Kidney tubule cell (primary cell): ENCODE results near the gene CHI3L1.
"Not testable (repeated sequence)": the region's sequence is repeated elsewhere in the genome, so short reads cannot be mapped to it uniquely, and the experiment has no call there.

ENCODE experiments used
- DNase-seq: peaks from one replicate; pipeline ENCODE4 v3.0.0-alpha.2; 2018; ENCODE audit warnings: low spot score

Gene CHI3L1

DNA sequence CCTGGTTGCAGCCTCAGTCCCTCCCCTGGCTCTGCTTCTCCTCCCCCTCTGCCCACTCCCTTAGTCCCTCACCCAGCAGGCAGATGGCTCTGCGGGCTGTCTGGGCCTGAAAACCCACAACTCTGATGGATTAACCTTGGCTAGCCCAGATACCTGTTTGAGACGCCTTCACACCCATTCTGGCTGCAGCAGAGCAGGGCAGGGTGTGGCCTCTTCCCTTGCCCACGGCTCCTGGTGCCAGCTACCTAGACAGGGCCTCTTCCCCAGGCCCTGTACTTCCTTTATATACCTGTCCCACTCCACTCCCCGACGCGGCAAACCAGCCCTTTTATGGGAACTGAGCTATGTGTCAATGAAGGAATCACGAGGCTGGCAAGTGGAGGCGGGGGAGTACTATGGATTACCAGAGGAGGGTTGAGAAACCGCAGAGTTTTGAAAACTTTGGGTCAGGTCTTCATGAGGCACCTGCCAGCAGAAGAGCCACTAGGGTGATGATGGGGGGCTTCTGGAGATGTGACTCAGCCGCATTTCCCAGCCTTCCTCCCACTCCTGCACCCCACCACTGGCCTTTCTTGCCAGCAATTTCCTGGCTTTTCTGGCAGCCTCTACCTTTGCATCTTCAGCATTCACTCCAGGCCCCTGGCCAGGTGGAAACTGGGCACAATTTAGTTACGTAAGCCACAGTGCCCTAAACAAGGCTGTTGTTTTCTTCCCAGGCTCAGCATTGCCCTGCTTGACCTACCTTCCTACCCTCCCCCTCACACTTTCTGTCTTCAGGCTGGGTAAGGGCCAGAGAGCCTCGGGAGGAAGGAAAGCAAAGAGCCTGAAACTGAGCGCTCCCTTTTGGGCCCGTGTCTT is at the start of gene CHI3L1:
CHI3L1 (minus strand) TSS at position 259 of the 858 bp plus-strand sequence; CDS start at position 178, 81 bp downstream.
- DNase-seq, result peak; percentile 6

DNA sequence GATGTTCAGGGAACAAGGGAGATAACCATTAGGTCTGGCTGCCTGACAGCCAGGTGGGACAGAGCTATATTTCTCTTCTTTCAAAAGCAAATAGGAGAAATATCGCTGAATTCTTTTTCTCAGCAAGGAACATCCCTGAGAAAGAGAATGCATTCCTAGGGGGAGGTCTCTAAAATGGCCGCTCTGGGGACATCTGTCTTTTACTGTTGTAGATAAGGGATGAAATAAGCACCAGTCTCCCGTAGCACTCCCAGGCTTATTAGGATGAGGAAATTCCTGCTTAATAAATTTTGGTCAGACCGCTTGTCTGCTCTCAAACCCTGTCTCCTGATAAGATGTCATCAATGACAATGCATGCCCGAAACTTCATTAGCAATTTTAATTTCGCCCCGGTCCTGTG is 48.4 kb upstream of the CHI3L1 start:
- not testable (repeated sequence) for DNase-seq

DNA sequence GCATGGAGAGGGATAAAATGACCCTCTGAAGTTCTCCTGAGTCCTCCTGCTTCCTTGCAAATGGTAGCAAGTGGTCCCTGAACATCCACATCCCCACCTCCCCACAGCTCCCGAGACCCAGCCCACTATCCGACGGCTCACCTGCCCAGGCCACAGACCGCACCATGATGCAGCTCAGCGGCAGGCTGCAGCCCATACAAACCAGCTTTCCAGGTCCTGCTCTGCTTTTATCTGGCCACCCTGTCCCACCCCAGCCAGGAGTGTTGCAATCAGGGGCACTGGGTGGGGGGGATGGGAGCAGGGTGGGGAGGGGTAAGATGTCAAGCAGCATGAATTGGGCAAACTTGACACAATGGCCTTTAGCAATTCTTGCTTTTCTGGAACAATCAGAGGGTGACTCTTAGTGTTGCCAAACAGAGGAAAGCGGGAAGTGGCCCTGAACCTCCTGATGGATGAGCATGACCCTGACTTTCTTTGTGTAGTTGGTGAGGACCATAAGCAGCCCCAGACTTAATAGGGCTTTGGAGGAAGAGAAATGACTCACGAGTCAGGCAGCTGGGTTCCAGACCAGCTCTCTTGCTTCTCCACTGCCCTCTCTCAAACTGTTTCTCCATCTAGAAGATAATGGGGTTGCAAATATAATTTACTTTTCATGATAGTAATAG is 43.1 kb upstream of the CHI3L1 start, which contains the start of gene CHIT1:
CHIT1 (minus strand) TSS at position 203 of the 665 bp plus-strand sequence; CDS start at position 166, 37 bp downstream.
- DNase-seq, result no peak

DNA sequence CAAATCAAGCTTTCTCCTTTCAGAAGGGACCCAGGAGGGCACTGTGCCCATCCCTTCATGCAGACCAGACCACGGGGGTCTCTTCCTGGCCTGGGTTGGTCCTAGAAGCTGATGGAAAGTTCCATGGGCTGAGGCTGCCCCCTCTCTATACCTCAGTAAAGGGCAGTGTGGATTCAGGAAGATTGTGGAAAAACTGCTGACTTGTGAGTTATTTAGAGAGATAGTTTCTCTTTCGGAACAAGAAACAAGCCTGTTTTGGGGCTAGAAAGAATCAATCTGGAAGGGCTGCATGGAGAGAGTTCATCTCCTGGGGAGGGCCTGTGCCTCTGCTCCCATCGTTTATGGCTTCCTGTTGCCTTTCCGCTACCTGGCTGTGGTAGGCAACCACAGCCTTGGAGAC is 42.2 kb upstream of the CHI3L1 start:
- DNase-seq, result no peak

DNA sequence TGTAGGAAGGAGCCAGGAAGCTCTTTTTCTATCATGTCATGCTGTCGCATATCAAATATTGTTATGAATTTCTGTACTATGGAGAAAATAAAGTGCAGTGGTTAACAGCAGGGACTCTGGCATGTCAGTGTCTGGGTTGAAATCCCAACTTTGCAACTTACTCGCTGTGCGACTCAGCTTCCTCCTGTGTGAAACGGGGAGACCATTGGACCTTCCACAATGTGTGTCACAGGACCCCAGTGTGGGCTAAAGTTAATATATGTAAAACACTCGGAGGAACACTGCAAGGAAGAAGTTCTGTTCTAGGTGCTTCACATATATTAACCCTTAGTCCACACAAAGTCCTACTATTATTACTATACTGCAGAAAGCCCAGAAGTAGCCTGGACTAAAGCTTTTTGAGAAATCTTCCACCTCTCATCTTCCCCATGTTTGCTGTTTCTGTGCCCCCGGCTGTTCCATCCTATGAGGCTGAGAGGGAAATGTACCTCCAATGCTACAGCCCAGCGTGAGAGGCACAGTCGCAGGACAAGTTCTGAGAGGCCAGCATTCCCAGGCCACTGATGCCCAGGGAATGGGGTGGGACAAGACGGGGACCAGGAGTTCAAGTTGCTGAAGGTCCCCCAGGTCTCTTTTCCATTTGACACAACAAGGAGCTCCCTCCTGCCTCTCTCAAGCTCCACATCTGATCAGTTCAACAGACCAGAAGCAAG is 41.0 kb upstream of the CHI3L1 start:
- no peak for DNase-seq

DNA sequence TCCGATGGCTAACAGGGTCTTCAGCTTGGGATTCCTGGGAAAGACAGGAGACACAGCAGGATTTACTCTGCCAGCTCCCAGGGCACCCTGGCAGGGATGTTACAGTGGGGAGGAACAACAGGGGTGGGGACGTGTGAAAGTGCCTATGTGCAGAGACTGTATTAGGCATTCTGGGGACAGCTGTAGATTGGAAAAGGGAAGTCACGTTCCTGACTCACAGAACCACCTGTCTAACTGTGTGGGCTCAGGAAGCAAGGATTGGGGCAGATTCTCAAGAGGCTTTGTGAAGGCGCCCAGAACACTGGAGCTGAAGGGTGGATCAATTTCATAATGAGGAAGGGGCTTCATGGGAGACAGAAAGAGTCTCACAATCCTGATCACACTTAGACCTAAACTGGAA is 38.6 kb upstream of the CHI3L1 start:
- no peak for DNase-seq

DNA sequence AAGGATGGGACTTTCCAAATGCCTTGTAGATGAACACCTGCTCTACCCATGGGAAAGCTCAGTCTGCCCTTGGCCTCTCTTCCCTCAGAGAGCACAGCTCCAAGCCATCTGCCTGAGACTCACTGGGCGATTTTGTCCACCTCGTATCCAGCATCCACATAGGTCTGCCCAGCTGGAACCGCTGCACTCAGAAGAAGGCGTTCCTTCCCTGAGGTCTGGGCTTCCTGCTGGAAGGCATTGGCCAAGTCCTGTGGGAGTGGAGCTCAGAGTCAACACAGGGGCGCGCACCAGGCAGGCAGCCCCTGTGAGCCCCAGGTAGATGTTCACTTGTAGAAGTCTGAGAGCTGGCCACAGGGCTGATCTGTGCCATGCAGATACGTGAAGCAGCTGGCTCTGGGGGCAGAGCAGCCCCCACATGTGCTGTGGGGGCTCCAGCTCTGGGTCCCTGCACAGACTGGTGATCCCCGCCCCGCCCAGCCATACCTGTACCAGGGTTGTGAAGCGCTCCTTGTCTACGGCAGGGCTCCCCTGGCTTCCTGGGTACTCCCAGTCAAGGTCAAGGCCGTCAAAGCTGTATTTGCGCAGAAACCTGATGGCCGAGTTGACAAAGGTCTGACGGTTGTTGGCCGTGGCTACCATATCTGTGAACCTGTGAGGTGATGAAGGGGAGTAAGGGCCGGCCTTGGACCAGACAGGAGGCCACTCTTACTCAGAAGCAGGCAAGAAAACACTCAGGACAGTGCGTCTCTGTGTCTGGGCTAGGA is 36.7 kb upstream of the CHI3L1 start:
- no peak for DNase-seq

DNA sequence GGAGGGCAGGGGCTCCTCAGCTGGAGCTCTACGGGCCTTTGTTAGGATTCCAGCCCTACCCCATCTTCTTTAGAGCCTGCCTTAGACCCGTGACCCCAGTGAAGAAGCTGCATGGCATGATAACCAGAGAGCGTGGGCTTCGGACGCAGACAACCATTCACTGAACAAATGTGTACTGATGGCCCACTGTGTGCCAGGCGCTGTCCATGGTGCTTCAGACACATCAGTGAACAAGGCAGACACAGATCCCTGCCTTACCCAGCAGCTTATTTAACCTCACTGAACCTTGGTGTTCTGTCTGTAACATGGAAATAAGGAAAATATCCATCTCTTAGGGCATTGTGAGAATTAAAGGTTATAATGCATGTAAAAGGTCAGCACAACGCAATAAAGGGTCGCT is 33.4 kb upstream of the CHI3L1 start:
- no peak for DNase-seq

DNA sequence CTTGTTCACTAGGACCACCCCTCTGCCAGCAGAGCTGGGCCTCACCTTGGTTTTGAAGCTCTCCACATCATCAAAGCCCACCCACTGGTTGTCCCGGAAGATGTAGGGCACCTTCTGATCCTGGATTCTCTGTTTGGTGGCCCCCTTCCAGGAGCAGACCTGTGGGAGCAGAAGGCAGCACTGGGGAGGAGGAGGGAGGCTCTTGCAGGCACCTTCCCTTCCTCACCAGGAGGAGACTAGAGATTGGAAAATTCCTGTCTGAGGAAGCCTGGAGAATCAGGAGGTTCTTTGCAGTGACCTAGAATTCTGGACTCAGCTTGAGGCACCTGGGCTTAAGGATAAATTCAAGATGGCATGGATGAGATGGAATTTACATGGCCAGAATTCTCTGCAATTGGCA is 32.7 kb upstream of the CHI3L1 start:
- no peak for DNase-seq

DNA sequence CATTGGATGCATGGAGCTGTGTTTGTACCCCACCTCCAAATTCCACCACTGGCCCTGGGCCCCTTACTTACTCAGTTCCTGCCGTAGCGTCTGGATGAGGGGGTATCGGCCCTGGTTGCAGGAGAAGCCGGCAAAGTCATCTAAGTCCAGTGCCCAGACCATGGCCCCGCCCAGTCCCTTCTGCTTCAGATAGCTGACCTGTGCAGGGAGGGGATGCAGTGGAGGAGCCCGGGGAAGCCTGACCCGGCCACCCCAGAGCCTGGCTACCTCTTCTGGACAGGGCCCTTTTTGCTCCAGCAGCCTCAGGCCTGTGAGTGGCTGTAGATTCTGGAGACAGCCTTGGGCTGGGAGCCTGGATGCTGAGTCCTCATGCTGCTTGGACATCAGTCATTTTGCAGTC is 31.2 kb upstream of the CHI3L1 start:
- no peak for DNase-seq

DNA sequence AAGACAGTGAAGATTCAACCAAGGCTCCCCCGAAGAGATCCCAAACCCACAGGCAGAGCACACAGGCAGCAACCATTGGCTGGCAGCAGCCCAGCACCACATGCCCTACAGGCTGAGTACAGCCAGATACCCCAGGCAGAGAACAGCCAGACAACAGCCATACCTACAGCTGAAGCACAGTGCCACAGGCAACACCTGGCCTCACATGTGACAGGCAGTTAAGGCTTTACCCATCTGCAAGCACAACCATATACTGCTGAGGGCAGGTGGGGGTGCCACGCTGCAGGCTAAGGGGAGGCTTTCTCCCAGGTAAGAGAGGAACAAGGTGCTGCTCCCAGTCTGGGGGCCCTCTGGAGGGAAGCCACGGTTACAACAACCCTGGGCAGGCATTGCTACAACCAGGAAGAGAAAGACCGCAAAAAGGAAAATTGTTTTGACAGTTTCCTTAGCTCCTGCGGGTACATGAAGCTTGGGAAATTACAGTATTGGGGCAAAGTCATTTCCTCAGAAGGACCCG is 30.7 kb upstream of the CHI3L1 start:
- DNase-seq, result peak; percentile 34

DNA sequence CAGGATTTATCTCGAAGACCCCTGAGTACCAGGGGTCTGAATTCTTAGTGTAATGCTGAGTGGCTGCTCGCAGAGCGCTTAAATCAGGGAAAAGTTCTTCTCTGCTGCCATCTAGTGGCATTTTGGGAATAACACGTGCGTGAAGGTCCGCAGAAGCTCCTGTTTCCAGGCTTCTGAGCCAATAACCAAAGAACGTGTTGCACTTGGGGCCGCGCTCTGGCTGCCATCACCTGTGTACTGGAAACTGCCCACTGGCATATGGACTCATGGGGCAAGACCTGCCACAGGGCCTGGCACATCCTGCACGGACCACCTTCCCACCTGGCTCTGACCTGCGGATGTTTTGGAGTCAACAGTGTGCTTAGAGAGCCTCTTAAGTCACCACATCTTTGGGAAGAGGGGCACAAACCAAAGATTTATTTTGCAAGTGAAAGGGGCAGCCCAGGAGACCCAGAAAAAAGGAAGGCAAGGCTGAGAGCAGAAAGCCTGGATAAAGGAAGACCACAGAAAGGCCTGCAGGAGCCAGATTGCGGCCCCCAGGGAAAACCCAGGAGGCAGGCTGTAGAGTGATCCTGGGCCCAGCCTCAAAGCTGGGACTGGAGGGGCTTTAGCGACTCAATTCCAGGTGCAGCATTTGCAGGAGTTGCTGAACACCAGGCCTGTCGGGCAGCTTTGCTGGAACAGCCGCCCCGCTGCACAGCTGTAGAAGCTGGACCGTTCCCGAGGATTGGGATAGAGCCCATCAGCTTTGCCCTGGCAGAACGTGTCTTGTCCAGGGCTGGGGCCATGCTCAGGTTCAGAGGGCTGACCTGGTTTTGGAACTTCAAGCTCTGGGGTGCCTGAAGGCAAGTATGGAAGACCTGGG is 30.0 kb upstream of the CHI3L1 start:
- peak; percentile 69 for DNase-seq

DNA sequence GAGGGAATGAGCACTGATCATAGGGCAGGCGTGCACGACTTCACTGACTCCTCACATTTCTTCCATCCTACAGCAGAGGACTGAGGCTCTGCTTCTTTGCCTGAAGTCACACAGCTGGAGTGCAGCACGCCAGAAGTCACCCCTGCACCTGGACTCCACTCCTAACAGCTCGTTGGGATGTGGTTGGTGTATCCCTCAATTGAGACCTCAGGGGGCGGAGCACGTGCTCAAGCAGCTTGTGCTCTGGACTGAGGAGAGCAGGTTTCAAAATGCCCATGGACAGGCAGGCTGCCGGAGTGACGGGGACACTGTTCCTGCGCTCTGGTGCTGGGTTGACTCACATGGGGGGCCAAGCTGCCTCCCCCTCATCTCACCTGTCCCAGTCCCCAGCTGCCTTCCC is 29.1 kb upstream of the CHI3L1 start:
- DNase-seq, result no peak

DNA sequence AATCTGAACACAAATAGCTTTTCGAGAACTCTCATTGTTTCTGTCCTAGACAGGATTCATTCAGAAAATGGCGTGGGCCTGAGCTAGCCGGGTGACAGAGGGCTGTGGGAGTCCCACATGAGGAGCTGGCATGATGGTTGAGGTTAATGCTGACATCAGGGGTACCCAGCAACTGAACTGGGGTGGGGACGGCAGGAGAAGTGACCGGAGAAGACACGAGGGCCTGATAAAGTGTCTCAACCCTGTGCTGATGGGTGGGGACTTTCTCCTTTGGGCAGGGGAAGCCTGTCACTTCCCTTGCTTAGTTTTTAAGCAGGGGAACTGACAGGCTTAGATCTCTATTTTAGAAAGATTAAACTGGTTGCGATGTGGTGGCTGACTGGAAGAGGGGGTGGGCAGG is 28.4 kb upstream of the CHI3L1 start:
- no peak for DNase-seq

DNA sequence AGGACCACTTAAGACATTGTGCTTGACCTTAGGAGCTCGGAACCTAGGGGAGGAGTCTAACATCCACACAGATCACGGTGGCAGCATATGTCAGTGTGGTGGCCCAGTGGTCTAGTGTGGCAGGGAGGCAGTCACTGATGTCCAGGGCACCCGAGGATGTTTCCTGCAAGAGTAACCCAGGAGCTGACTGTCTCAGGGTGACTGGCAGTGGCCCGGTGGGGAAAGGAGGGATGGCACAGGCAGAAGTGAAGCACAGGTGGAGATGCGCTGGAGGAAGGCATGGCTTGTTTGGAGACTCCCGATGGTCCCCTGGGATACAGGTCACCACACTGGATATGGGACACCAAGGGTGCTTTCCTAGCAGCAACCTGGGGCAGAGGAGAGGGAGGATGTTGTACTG is 26.6 kb upstream of the CHI3L1 start:
- DNase-seq, result no peak

DNA sequence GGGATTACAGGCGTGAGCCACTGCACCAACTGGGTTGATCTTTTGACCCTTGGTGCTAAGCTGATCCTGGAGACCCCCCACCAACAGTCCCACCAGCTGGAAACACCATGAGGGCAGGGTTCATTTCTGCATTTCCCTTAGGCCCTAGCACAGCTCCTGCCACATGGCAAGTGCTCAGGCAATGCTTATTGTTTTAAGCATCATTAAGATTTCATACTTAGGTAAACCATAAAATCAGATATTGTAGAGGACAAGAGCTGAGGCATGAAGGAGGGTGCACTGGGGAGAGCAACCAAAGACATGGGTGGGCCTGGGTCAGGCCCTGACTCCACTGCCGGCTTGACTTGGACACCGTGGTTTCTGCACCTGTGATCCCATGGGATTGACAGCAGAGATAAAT is 25.3 kb upstream of the CHI3L1 start:
- DNase-seq, result no peak

DNA sequence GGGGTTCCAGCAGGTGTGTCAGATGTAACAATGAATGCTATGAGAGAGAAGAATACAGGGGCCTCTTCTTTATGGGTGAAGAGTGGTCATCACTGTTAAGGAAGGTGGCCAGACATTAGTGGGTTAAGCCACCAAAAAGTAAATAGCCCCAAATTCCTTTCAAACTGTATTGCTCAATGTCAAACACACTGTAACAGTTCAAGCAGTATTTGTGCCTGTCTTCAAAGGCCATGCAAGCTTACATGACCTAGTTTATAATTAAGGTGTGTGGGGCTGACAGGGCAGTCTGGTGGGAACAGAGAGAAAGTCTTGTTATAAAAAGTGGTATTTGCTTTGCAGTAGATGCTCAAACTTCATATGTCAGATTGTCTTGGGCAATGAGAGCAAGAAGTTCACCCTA is 24.5 kb upstream of the CHI3L1 start:
- no peak for DNase-seq

DNA sequence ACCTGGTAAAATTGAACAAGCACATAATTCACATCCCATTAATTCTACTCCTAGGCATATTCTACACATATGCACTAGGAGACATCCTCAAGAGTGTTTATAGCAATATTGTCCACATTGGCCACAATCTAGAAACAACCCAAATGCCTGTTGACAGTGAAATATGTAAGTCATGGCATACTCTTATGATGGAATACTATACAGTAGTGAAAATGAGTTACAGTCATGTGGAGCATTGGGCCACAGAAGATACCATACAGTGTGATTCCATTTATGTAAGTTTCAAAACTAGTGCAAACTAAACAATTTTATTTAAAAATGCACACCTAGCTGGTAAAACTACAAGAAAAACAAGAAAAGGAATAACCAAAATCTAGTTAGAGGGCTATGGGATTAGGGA is 23.8 kb upstream of the CHI3L1 start:
- DNase-seq, result no peak

DNA sequence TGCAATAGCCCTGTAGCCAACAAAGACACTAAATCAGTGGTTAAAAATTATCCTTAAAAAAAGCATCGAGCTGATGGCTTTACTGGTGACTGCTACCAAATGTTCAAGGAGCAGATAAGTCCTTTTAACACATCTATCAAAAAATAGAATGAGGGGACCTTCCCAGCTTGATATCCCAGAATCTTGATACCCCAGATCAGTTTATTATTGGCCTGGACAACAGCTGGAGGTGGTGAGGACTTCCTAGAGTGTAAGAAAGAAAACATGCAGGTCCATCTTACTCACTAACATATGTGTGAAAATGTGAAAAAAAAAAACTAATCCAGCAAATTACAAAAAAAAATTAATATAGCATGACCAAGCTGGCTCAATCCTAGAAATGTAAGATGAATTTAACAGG is 21.7 kb upstream of the CHI3L1 start:
- DNase-seq, result no peak

DNA sequence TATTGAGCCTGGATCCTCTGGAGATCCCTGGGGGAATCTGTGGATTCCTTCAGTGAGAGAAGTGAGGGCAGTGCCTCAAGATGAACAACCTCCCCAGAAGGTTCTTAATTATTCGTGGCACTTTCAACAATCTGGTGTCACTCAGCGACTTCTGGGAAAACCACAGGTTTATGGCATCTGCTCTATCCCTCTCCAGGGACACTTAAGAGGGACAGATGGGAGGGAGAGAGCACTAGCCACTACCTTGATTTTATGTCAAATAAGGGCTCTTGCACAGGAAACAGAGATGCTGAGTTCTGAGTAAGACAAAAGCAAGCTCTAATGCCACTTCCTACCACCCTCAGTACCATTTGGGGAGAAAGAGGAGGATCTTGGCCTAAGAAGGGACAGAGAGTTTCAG is 21.2 kb upstream of the CHI3L1 start:
- no peak for DNase-seq

DNA sequence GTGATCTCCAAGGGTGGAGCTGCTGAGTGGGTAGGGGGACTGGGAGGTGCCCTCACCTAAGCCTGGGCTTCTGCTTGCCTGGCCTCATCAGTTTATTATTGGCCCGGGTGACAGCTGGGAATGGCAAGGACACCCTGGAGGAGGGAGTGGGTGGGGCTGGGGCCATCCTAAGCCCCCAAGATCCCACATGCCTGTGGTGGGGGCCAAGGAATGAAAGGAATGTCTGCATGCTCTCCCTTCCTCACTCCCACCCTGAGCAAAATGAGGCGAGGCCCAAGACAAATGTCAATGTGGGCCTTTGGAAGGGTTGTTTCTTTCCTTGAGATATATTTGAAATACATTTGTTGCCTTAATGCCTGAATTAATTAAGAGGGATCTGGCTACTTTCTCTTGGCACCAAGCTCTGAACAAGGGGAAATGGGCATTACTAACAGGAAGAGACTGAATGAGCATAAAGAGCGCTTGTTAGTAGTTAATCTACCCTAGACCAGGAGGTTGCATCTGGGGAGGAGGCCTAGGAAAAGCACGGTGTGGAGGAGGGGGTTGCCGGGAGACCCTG is 19.7 kb upstream of the CHI3L1 start:
- DNase-seq, result no peak
